Measurements from ENCODE around the gene CASP8AP2.

GRCh38 chr6:89792881-89793280, 36.8 kb upstream of the CASP8AP2 start:
- TF ChIP-seq CTCF (IDR thresholded peaks at IDR 0.05; ENCODE audit: low read length) (peak; percentile 32), EZH2phosphoT487 (IDR thresholded peaks at IDR 0.05; ENCODE audit: low read length) (no peak), EZH2 (optimal IDR thresholded peaks at IDR 0.05; ENCODE audit: low read depth, low read length) (no peak)
